HG02642 (cell line): ENCODE measurements around the gene MAP7.
"Not testable (repeated sequence)": the region's sequence is repeated elsewhere in the genome, so short reads cannot be mapped to it uniquely, and the experiment has no call there.

ENCODE experiments used
- ATAC-seq: cut with Tn5 transposase; IDR thresholded peaks from one replicate; pipeline ENCODE4 v1.9.1; 2021; ENCODE audit warnings: mild to moderate bottlenecking; ENCODE audit not compliant: unreplicated experiment, poor library complexity

Gene MAP7

DNA sequence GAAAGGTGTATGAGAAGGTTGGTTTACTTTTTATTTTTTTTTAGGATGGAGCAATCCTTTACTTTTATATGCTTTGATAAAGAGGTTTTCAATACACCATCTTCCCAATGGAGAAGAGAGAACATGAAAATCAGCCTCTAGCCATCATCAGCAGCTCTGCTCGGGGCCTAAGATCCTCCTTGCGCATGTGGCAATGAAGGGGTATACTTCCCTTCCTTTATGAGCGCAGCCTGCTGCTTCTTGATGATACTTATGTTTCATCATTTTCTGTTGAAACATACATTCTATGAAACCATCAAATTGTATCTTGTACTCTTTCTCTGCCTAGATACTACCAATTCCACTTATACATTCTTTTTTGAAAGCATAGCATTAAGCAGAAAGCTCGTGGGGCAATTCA, 74.5 kb downstream of the MAP7 start:
- ATAC-seq: no peak

DNA sequence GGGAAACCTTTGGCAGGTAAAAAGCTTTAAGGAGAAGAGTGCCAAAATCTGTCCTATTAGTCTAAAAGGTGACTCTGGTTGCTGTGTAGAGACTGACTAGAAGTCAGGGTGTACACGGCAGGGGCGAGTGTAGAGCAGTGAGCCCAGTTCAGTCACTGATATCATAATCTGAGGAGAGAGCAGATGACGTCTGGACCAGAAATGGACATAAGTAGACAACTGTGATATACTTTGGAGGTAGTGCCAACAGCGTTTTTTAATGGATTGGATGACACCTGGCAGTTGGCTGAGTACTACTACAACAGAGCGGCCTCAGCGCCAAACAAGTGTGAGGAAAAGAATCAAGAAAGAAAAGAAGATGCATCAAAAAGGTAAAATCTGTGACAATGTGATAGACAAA, 76.0 kb downstream of the MAP7 start:
- ATAC-seq: no peak

GRCh38 chr6:136471922-136472321, 78.3 kb downstream of the MAP7 start:
- no peak for ATAC-seq

DNA sequence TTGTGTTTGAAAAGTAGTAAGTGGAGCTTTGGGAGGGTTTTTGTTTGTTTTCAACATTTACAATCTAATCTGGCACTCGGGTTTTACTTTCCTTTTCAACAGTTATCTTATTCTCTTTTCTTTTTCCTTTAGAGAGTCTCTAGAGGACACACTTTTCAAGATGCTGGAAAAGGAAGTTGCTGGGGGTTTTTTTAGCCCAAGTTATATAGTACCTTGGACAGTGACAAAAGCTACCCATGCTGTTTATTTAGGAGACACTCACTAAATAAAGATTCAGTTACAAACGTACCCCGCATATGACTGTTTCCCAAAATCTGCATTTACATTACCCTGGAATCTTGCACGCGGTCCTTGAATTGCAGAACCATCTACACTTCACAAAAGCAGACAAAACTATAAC, 78.8 kb downstream of the MAP7 start:
- ATAC-seq: no peak

DNA sequence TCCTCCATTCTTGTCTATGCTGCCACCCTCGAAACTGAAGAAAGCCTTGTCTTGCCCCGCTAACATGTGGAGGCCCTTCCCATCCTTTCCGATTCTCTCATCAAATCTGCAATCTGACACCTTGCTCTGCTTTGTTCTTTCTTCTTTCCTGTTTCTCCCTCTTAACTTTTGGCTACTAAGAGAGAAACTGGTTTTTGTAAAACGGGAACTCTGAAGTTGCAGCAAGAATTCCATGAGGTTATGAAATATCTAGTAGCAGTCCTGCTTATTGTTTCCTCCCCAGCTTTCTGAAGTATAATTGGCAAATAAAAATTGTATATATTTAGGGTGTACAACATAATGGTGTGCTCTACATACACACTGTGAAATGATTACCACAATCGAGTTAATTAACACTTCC, 80.2 kb downstream of the MAP7 start:
- no peak for ATAC-seq

DNA sequence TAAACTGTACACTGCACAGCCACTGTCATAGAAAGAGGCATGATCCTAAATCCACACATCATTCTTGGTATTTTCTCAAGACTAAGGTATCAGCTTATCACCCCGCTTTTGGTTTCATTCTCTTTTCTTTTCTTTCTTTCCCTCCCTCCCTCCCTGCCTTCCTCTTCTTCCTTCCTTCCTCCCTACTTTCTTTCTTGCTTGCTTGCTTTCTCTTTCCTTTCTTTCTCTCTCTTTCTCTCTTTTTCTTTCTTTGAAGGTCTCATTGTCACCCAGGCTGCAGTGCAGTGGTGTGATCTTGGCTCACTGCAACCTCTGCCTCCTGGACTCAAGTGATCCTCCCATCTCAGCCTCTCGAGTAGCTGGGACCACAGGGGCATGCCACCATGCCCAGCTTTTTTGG, 81.1 kb downstream of the MAP7 start:
- ATAC-seq: no peak

GRCh38 chr6:136468711-136469110, 81.5 kb downstream of the MAP7 start:
- ATAC-seq: no peak

DNA sequence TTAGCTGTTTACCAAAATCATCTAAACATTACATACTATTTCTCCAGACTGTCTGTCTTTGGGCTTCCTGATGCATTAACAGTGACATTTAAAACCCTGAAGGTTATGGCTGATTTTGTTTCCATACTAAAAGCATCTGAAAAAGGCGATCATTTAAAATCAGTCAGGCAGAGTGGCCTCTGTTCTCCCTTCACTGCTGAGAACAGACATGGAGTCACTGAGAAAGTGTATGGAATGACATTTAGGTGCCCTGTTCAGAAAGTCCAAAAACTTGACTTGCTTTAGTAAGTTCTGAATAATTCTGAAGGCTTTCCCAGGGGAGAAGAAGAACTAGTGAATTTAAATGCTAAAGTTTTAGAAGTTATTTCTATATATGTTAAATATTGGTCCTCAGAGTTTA, 83.0 kb downstream of the MAP7 start:
- ATAC-seq: no peak

- ATAC-seq: no peak
Observed at GRCh38 chr6:136466777-136467176, 83.4 kb downstream of the MAP7 start.

DNA sequence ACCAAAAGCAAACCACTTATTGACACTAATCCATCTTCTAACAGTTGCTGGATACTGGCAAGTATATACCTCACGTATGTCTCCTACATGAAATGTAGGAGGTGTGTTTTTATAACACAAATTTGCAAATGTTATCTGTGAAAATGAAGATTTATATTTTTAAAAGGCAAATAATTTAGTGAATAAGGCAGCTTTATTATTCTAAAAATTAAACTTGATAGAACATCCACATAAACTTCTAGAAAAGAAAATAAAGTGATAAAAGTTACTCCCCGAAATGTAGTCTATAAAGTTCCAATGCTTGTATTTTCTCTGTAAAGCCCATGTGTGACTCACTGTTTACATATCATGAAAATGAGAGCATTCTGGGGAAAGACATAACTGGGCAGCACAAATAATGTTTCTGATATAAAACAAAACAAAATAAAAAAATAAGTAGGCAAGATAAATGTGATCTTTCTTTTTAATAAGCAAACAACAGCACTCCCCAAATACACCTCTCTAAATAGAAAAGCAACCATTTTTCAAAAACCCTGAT, 84.4 kb downstream of the MAP7 start:
- ATAC-seq: no peak

DNA sequence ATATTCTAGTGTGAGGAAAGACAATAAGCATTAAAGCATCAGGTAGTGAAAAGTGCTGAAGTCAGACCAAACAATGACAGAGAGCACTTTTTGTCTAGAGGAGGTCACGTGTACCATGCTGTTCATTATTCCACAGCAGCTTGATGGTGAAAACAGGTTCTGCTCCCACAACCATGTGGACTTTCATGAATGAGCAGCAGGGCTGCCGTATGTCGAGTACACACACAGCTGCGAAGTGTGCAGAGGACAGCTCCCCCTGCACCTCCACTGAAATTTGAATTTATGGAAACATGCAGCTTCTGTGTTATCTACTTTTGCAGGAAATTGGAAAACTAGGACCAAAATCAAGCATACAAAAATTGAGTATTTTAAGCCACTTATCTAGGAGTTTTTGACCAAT, 85.3 kb downstream of the MAP7 start:
- no peak for ATAC-seq

DNA sequence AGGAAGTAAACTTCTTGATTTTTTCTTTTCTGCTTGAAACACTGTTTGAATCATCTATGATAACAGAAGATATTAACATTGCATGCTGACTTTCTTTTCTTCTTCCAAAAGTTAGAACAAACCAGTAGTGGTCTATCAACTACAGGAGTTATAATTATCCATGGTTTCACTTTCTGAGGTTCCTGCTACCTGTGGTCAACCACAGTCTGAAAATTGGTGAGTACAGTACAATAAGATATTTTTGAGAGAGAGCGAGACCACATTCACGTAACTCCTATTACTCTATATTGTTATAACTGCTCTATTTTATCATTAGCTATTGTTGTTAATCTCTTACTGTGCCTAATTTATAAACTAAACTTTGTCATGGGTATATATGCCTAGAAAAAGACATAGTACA, 86.1 kb downstream of the MAP7 start:
- ATAC-seq: no peak

GRCh38 chr6:136463743-136464142, 86.5 kb downstream of the MAP7 start:
- ATAC-seq: no peak

DNA sequence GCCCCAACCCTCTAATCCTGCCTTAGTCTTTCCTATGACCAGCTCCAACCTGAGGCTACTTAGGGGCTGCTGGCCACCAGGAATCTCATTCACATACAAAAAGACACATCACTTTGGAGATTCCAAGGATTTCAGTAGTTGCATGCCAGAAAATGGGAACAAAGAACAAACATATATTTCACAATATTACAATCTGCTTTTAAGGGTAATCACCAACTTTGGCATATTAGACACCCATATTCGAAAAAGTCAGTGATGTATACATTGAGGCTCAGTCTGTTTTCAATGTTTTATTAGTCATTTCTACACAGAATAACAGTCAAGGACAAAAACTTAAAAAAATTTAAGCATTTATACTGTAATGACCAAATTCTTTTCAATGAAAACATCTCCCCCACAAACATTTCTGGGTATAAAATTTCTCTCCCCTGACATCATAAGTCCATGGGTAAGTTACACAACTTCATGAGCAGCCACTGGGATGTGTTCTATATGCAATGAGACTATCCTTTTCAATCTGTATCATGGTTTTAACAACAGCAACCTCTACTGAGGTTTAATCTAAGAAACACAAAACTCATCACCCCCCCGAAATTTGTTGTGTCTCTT, 103.5 kb downstream of the MAP7 start:
- ATAC-seq: no peak

GRCh38 chr6:136446145-136446544, 104.1 kb downstream of the MAP7 start:
- no peak for ATAC-seq

DNA sequence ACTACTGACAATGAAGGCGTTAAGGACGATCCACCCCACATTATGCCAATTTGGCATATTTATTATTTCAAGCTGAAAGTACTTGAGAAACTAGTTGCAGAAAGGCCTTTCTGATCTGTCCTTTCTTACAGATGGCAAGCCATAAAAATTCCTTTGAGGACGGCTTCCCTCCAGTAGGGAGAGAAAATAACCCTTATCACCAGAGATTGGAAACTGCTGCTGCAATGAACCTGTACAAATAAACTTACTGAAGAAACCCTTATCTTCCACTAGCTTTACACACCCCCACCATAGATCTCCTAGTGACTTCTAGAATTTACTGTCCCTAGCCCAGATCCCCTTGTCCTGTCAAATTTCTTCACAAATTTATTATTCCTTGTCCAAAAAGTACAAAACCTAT, 105.2 kb downstream of the MAP7 start:
- ATAC-seq: no peak

GRCh38 chr6:136440203-136440602, 110.0 kb downstream of the MAP7 start:
- ATAC-seq: no peak

- no peak for ATAC-seq
Observed at GRCh38 chr6:136439514-136440190, 110.6 kb downstream of the MAP7 start.

DNA sequence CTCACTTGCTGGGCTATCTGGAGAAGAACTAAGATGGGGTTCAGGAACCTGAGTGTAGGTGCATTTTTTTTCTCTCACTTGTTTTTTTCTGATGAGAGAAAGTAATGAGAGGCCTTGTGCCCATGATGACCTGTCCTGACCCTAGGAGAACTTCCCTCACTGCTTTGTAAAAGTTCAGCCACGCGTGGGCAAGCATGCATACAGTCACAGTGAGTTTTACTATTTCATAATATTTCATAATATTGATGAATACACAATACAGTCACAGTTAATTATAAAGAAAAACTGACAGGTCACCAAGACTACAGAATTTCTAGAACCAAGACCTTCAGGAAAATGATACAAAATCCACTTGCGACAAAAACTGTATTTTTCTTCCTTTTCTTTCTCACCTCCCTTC, 111.8 kb downstream of the MAP7 start:
- no peak for ATAC-seq

DNA sequence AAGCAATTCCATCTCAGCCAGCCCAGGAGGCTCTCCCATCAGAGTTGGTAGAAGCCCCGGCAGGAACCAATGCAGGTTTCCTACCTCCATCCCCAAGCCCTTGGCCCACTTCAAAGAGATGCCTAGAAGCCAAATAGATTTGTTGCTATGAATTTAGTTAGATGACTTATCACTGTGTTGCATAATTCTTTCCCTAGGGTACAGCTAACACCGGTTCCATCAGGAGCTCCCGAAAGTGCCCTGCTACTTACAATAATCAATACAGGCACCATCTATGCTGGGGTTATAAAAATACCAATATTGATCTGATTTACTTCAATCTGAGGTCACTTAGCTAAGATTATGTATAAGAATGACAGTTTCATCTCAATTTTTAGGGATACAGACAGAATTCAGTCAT, 113.0 kb downstream of the MAP7 start:
- ATAC-seq: no peak

- no peak for ATAC-seq
Observed at GRCh38 chr6:136435101-136435500, 115.1 kb downstream of the MAP7 start.

DNA sequence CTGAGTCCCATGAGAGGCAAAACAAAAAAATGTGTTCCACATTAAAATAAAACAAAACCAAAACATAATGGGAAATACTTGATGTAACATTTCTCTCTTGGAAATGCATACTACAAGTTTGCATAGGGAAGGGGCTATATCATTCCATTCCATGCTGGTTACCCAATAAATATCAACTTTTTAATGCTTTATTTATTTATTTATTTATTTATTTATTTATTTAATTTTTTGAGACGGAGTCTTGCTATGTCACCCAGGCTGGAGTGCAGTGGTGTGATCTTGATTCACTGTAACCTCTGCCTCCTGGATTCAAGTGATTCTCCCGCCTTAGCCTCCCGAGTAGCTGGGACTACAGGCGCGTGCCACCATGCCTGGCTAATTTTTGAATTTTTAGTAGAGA, 118.9 kb downstream of the MAP7 start:
- ATAC-seq: not testable (repeated sequence)
